HEK293T (cell line): ENCODE data around the gene CDH13.

ENCODE experiments used
- BHLHE40 ChIP-seq: fragments of 450-650 bp; IDR thresholded peaks from 2 replicates; pipeline ENCODE4 v1.6.1; 2016; ENCODE audit warnings: mild to moderate bottlenecking, moderate library complexity, borderline replicate concordance
- FOXK2 ChIP-seq: fragments of 450-650 bp; IDR thresholded peaks from 2 replicates; pipeline ENCODE4 v1.6.1; 2016; ENCODE audit warnings: mild to moderate bottlenecking
- FOXM1 ChIP-seq: fragments of 450-650 bp; IDR thresholded peaks from 2 replicates; pipeline ENCODE4 v1.6.1; 2017; ENCODE audit warnings: mild to moderate bottlenecking, borderline replicate concordance
- HDGF ChIP-seq: fragments of 450-650 bp; IDR thresholded peaks from 2 replicates; pipeline ENCODE4 v1.6.1; 2017; ENCODE audit warnings: antibody characterized with exemption, borderline replicate concordance
- SUZ12 ChIP-seq: fragments of 450-650 bp; IDR thresholded peaks from 2 replicates; pipeline ENCODE4 v1.6.1; 2016; ENCODE audit warnings: mild to moderate bottlenecking
- TARDBP ChIP-seq: fragments of 450-650 bp; IDR thresholded peaks from 2 replicates; pipeline ENCODE4 v1.6.1; 2016
- ZNF384 ChIP-seq: fragments of 450-650 bp; IDR thresholded peaks from 2 replicates; pipeline ENCODE4 v1.6.1; 2016

DNA sequence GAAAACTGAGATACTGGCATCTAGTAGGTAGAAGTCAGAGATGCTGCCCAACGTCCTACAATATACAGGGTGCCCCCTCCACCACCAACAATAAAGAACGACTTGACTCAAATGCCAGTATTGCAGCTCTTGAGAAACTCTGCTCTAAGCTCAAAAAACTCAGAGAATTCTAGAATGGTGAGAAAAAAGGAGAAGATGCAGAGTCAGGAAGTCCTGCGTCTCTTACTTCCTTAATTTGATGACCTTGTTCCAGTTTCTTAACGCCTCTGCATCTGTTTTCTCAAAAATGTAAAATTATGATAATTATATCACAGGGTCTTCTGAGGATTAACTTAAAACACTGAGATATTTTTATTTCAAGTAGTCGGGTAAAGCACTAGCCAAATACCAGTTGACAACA, 1179.3 kb downstream of the CDH13 start:
- TF ChIP-seq FOXK2 (no peak), BHLHE40 (no peak), HDGF (no peak), SUZ12 (no peak), TARDBP (no peak), ZNF384 (no peak), FOXM1 (no peak)
